Central memory CD8-positive, alpha-beta T cell (primary cell): Measurements from ENCODE around the gene DUSP7.

Experiments
- ATAC-seq: fragments of 150-1000 bp; cut with Tn5 transposase; replicated peaks from 2 replicates; pipeline ENCODE4 v1.10.0; 2022; ENCODE audit warnings: mild to moderate bottlenecking, moderate FRiP score, moderate number of reproducible peaks; ENCODE audit not compliant: poor library complexity, severe bottlenecking; ENCODE audit errors: extremely low read depth
- DNase-seq, 2 donors: peaks; one replicate each; pipeline ENCODE4 v3.0.0; 2021; ENCODE audit warnings: low spot score in 2 of 2
- H3K27ac Mint-ChIP-seq: one replicate; pipeline ENCODE4 v1.8.0; 2022; ENCODE audit warnings: low read depth, mild to moderate bottlenecking, moderate library complexity, mixed read lengths
- H3K27me3 Mint-ChIP-seq: one replicate; pipeline ENCODE4 v1.8.0; 2022; ENCODE audit warnings: mixed read lengths
- H3K36me3 Mint-ChIP-seq: one replicate; pipeline ENCODE4 v1.8.0; 2022; ENCODE audit warnings: mild to moderate bottlenecking, moderate library complexity, mixed read lengths; ENCODE audit not compliant: insufficient read depth
- H3K4me1 Mint-ChIP-seq: one replicate; pipeline ENCODE4 v1.8.0; 2022; ENCODE audit warnings: mixed read lengths
- H3K4me3 Mint-ChIP-seq: one replicate; pipeline ENCODE4 v1.8.0; 2022; ENCODE audit warnings: mild to moderate bottlenecking, moderate library complexity, mixed read lengths
- H3K9me3 Mint-ChIP-seq: one replicate; pipeline ENCODE4 v1.8.0; 2022; ENCODE audit warnings: mixed read lengths

The DUSP7 gene

DNA sequence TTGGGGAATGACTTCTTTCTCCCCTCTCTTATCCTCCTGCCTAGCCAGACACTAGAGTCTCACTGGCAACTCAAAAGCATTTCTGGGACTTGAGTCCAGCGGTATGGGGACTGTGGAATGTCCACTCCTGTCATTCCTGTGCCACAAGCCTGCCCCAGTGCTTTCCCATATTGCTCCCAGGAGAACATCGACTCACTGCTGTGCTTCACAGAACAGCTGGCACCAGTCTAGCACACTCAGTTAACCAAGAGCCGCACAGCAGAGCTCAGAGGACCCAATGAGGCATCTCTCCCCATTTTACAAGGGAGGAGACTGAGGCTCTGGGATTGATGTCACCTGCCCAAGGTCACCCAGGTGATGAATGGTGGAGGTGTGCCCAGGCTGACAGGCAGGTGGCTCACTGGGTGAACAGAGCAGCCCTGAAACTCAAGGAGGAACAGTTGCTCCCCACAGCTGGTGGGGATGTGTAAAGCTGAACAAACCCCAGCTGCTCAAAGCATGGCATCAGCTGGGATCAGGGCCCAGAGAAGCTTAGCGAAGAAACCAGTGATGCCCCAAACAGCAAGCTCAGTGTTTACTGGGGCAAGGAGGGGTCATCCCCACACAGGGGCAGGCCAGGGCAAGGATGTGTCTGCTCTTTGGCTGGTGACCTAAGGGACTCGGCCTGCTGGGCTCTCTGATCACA lies 35.4 kb upstream of the DUSP7 start:
- Mint-ChIP-seq H3K27me3 (no peaks in the 10 kb centered on the region), H3K36me3 (no peaks in the 10 kb centered on the region), H3K4me3 (no peak overlapping the region), H3K9me3 (no peaks in the 10 kb centered on the region), H3K27ac (no peak overlapping the region), H3K4me1 (peaks cover 11% of the 10 kb centered on the region)
- no peak for DNase-seq
- ATAC-seq: no peak

GRCh38 chr3:52090933-52091468 lies 34.6 kb upstream of the DUSP7 start:
- H3K27me3 Mint-ChIP-seq: no peaks in the 10 kb centered on the region
- no peaks in the 10 kb centered on the region for H3K9me3 Mint-ChIP-seq
- no peak for DNase-seq
- H3K4me1 Mint-ChIP-seq: peaks cover 18% of the 10 kb centered on the region
- no peak for ATAC-seq
- H3K27ac Mint-ChIP-seq: no peak overlapping the region
- no peaks in the 10 kb centered on the region for H3K36me3 Mint-ChIP-seq
- H3K4me3 Mint-ChIP-seq: no peak overlapping the region

DNA sequence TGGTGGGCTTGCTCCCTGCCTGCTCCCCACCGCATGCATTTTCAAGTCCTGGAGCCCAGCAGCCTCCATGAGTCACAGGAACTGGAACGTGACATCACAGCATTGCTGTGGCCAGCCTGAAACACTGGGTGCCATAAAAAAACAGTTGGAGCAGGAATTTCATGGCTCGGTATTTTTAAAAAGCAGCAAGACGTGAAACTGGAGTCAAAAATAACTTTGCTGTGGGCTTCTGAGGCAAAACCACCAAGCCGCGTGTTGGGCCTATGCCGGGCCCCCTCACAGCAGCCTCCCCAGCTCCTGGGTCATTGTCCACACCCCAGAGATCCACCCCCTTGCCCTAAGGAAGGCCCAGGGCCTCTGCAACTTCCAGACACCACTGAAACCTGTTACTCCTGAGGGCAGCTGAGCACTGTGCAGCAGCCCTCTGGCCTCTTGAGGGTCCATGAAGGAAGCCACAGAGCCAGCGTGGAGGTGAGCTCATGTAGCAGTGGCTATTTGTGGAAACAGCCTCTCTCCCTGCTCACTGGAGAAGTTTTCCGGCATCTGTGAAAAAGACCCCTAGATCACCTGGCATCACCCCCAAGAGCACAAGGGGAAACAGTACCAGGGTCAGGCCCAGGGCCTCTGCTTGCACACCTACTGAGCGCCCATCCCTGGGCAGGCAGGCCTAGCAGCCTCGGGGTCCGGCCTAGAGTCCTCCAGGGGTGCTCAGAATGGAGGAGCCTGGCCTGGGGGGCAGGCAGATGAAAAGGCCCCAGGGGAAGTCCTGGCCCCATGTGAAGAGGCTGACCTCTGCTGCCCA lies 34.0 kb upstream of the DUSP7 start:
- ATAC-seq (no peak), DNase-seq (no peak)
- H3K9me3 Mint-ChIP-seq: no peaks in the 10 kb centered on the region
- peaks cover 25% of the 10 kb centered on the region for H3K4me1 Mint-ChIP-seq
- no peaks in the 10 kb centered on the region for H3K27me3 Mint-ChIP-seq
- H3K27ac Mint-ChIP-seq: no peak overlapping the region
- H3K4me3 Mint-ChIP-seq: no peak overlapping the region
- no peaks in the 10 kb centered on the region for H3K36me3 Mint-ChIP-seq

- DNase-seq: no peak
- Mint-ChIP-seq H3K27ac (no peak overlapping the region), H3K27me3 (no peaks in the 10 kb centered on the region), H3K36me3 (no peaks in the 10 kb centered on the region), H3K9me3 (no peaks in the 10 kb centered on the region), H3K4me1 (peaks cover 25% of the 10 kb centered on the region), H3K4me3 (no peak overlapping the region)
- no peak for ATAC-seq
Observed at GRCh38 chr3:52089691-52090090, 33.3 kb upstream of the DUSP7 start.

GRCh38 chr3:52088445-52089367 lies 32.3 kb upstream of the DUSP7 start:
- H3K4me1 Mint-ChIP-seq: peaks cover 25% of the 10 kb centered on the region
- peak overlapping the region; percentile 22 for H3K27ac Mint-ChIP-seq
- H3K9me3 Mint-ChIP-seq: no peaks in the 10 kb centered on the region
- no peak for DNase-seq
- no peaks in the 10 kb centered on the region for H3K36me3 Mint-ChIP-seq
- ATAC-seq: no peak
- H3K4me3 Mint-ChIP-seq: no peak overlapping the region
- H3K27me3 Mint-ChIP-seq: no peaks in the 10 kb centered on the region

- H3K4me1 Mint-ChIP-seq: peaks cover 25% of the 10 kb centered on the region
- H3K36me3 Mint-ChIP-seq: no peaks in the 10 kb centered on the region
- no peaks in the 10 kb centered on the region for H3K9me3 Mint-ChIP-seq
- H3K4me3 Mint-ChIP-seq: no peak overlapping the region
- ATAC-seq: no peak
- no peak for DNase-seq
- H3K27ac Mint-ChIP-seq: peak overlapping the region; percentile 61
- no peaks in the 10 kb centered on the region for H3K27me3 Mint-ChIP-seq
Observed at GRCh38 chr3:52087731-52088130, 31.4 kb upstream of the DUSP7 start.

GRCh38 chr3:52086976-52087663 lies 30.7 kb upstream of the DUSP7 start:
- DNase-seq (no peak), ATAC-seq (no peak)
- Mint-ChIP-seq H3K27ac (peak overlapping the region; percentile 82), H3K4me3 (no peak overlapping the region), H3K4me1 (peaks cover 25% of the 10 kb centered on the region), H3K9me3 (no peaks in the 10 kb centered on the region), H3K36me3 (no peaks in the 10 kb centered on the region), H3K27me3 (no peaks in the 10 kb centered on the region)

DNA sequence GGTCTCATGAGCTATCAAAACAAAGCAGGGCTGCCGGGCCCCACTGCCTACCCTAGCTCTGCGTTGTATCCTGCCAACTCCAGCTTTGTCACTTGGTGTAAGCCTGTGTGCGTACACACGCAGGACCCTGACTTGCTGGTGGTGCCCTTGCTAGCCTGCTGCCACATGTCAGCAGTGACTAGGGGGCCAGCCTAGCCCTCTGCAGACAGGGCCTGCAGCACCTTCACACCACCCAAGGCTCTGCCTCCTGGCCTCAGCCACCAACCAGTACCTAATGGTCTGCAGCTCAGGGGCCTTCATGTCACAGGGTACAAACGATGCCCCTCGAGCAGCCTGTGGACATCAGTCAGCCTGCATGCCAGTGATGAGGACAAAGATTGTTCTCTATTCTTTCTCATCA lies 30.1 kb upstream of the DUSP7 start:
- no peaks in the 10 kb centered on the region for H3K27me3 Mint-ChIP-seq
- peaks cover 25% of the 10 kb centered on the region for H3K4me1 Mint-ChIP-seq
- H3K9me3 Mint-ChIP-seq: no peaks in the 10 kb centered on the region
- ATAC-seq: no peak
- H3K4me3 Mint-ChIP-seq: no peak overlapping the region
- H3K36me3 Mint-ChIP-seq: no peaks in the 10 kb centered on the region
- no peak for DNase-seq
- peak overlapping the region; percentile 82 for H3K27ac Mint-ChIP-seq

GRCh38 chr3:52085681-52086282 lies 29.4 kb upstream of the DUSP7 start:
- H3K27me3 Mint-ChIP-seq: no peaks in the 10 kb centered on the region
- no peak overlapping the region for H3K4me3 Mint-ChIP-seq
- peak; percentile 67 for ATAC-seq
- no peaks in the 10 kb centered on the region for H3K36me3 Mint-ChIP-seq
- DNase-seq: no peak
- peak overlapping the region; percentile 58 for H3K27ac Mint-ChIP-seq
- H3K9me3 Mint-ChIP-seq: no peaks in the 10 kb centered on the region
- peaks cover 25% of the 10 kb centered on the region for H3K4me1 Mint-ChIP-seq

DNA sequence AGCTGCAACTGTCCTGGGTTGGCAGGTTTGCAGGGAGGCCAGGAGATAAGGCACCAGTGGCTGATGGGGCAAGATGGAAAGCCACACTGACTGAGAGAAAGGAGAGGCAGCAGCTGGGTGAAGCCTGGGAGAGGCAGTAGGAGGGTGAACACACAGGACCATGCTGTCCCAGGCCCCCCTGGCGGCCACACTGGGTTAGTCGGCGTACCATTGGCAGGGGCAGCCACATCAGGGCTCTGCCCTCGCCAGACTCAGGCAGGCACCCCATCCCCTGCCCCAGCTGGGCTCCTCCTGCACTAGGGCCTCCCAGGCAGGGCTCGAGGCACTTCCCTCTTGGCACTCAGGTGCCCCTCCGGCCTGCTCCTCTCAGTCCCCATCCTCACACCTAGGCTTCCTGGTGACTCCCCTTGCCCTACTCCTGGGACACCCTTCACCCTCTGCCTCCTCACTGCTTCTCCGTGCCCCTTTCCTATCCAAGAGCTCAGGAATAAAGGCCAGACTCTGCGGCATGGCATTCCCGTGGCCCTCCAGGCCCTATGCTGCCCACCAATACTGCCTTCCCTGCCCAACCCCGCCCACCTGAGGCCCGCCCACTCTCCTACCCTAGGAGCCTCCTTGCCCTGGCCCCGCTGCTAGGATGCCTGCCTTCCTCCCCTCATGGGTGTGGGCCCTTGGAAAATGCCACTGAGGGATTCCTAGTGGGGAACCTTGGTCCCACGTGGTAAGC lies 28.7 kb upstream of the DUSP7 start:
- Mint-ChIP-seq H3K4me3 (no peak overlapping the region), H3K36me3 (no peaks in the 10 kb centered on the region), H3K4me1 (peaks cover 25% of the 10 kb centered on the region), H3K9me3 (no peaks in the 10 kb centered on the region), H3K27ac (no peak overlapping the region), H3K27me3 (no peaks in the 10 kb centered on the region)
- DNase-seq (no peak), ATAC-seq (no peak)

DNA sequence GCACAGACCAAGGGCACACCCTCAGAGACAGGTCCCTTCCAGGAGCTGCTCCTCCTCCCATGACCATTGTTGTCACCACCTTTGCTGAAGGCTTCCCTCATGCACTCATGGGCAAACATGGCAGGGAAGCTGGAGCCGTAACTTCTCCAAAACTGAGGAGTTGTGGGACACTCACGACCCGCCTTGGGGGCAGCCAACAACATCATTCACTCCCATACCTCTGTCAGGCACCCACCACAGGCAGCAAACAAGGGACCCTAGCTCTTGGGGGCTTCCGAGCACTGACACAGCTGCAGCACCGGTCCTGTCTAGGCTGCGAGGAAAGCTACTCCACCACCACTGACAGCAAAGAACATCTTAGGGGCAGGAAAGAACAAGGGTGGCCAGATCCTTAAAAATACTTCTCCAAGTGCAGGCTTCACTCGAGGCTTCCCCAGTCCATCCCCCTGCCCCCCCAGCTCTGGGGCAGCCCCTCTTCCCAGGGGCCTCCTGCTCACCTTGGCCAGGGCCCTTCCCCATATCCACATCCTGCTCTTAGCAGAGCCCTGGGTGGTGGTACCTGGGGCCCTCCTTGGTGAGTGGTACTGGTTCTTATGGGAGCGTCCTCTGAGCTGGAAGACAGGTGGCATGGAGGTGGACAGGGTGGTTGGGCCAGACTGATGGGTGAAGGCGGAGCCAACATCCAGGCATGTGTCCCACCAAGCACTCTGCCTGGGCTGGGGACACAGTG lies 28.0 kb upstream of the DUSP7 start:
- Mint-ChIP-seq H3K9me3 (no peaks in the 10 kb centered on the region), H3K27me3 (no peaks in the 10 kb centered on the region), H3K27ac (no peak overlapping the region), H3K4me1 (peaks cover 25% of the 10 kb centered on the region), H3K36me3 (no peaks in the 10 kb centered on the region), H3K4me3 (no peak overlapping the region)
- ATAC-seq (no peak), DNase-seq (no peak)
